ENCODE data around the gene SMAD7.
A peak's percentile ranks its signal among the peaks of the same experiment; 100 is the strongest.

SMAD7 gene

DNA sequence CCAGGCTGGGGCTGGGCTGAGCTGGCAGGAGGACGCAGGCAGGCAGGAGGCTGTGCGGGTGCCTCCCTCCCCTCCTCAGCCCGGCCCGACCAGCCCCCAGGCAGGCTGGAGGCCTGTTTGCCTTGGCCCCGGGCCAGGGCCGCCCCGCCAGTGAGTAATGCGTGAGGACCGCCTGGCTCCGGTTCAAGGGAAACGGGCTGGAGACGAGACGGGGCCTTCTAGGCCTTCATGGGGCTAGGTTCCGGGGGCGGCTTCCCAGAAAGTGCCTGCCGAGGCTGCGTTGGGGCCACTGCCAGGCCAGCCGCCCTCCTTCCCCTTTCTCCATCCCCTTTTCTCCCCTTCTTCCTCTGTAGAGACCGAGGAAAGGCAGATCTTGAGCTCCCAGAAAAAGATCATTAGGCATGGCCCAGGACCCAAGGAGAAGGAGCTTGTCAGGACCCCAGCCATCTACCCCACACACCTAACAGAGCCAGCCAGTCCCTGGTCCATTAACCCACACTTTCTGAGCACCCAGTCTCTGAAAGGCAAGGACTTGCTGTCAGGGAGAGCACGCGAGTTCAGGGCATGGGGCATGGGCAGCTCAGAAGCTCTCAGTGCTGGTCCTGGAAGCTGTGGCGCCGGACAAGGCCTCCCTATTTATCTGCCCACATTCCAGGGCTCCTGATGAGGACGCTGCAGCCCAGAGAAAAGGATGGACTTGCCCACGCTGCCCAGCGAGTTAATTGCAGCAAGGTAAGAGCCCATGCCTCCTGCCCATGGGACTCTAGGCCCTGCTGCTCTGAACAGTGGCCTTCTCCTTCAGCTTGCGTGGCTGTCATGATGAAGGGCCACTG is 48.5 kb downstream of the SMAD7 start:
- DNase-seq (ENCODE audit: low read depth), result peak; percentile 60
- TF ChIP-seq, protein P1, sequence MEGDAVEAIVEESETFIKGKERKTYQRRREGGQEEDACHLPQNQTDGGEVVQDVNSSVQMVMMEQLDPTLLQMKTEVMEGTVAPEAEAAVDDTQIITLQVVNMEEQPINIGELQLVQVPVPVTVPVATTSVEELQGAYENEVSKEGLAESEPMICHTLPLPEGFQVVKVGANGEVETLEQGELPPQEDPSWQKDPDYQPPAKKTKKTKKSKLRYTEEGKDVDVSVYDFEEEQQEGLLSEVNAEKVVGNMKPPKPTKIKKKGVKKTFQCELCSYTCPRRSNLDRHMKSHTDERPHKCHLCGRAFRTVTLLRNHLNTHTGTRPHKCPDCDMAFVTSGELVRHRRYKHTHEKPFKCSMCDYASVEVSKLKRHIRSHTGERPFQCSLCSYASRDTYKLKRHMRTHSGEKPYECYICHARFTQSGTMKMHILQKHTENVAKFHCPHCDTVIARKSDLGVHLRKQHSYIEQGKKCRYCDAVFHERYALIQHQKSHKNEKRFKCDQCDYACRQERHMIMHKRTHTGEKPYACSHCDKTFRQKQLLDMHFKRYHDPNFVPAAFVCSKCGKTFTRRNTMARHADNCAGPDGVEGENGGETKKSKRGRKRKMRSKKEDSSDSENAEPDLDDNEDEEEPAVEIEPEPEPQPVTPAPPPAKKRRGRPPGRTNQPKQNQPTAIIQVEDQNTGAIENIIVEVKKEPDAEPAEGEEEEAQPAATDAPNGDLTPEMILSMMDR (IDR thresholded peaks at IDR 0.05; ENCODE audit: control insufficient read depth, insufficient read depth, low read depth, low read length, missing control alignments), result no peak
- H3K4me3 ChIP-seq (ENCODE audit: control insufficient read depth, low read depth, low read length), result no peak overlapping the region

DNA sequence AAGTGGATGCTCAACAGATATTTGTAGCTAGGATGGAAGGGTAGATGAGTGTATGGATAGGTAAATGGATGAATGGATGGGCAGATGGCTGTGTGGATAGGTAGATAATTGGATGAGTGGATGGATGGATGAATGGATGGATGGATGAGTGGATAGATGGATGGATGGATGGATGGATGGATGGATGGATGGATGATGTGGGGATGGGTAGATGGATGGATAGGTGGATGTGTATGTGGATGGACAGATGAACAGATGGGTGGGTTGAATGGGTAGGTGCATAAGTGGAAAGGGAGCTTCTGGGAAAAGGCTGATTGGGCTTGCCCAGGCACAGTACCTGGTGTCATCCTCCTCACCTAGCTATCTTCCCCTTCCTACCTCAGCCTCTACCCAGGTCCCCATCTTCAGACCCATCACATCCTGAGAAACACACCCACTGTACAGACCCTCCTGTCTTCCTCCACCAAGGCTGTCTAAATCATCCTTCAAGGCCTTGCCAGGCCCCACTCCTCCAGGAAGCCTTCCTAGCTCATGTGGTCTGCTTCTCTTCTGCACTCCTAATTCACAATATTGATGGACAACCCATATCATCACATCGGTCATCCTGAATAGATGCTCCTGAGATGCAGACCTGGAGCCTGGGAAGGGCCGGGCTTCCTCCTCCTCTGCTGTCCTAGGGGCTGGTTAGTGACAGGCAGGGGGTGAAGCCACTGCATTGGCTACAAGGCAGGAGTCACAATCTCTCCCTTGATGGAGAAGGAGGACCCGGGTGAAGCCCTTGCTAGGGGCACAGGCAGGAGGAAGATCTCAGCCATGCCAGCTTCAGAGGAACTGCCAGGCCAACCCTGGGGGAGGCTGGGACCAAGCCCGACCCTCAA is 49.4 kb downstream of the SMAD7 start:
- TF ChIP-seq, protein P1 (IDR thresholded peaks at IDR 0.05; ENCODE audit: control insufficient read depth, insufficient read depth, low read depth, low read length, missing control alignments), result no peak
- DNase-seq (ENCODE audit: low read depth), result no peak
- no peak overlapping the region for H3K4me3 ChIP-seq (ENCODE audit: control insufficient read depth, low read depth, low read length)

DNA sequence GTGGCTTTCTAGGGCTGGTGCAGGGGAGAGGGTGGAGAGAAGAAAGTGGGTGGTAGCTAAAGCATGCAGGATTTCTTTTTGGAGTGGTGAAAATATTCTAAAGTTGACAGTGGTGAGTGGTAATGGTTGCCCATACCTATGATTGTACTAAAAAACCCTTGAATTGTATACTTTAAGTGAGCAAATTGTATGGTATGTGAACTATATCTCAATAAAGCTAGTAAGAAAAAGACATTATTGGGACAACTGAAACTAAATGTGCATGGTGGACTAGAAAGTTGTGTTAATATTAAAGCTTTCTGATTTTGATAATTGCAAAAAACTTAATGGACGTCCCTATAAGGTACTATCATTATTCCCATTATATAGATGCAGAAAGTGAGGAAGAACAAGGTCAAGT is 50.3 kb downstream of the SMAD7 start:
- DNase-seq (ENCODE audit: low read depth), result no peak
- no peak overlapping the region for H3K4me3 ChIP-seq (ENCODE audit: control insufficient read depth, low read depth, low read length)
- TF ChIP-seq, protein P1 (IDR thresholded peaks at IDR 0.05; ENCODE audit: control insufficient read depth, insufficient read depth, low read depth, low read length, missing control alignments), result no peak

DNA sequence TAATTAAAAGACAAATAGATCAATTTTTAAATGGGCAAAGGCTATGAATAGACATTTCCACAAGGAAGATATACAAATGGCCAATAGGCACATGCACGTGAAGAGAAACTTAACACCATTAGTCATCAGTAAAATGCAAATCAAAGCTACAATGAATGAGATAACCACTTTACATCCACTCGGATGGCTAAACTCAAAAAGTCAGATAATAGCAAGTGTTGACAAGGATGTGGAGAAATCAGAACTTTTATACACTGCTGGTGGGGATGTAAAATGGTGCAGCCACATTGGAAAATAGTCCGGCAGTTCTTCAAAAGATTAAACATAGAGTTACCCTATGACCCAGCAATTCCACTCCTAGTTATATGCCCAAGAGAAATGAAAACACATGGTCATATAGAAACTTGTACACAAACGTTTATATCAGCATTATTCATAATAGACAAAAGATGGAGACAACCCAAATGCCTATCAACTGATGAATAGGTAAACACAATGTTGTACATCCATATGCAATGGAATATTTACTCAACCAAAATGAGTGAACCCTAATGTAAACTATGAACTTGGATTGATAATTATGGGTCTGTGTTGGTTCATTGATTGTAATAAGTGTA is 51.1 kb downstream of the SMAD7 start:
- TF ChIP-seq, protein P1 (IDR thresholded peaks at IDR 0.05; ENCODE audit: control insufficient read depth, insufficient read depth, low read depth, low read length, missing control alignments), result no peak
- H3K4me3 ChIP-seq (ENCODE audit: control insufficient read depth, low read depth, low read length), result no peak overlapping the region
- DNase-seq (ENCODE audit: low read depth), result no peak

DNA sequence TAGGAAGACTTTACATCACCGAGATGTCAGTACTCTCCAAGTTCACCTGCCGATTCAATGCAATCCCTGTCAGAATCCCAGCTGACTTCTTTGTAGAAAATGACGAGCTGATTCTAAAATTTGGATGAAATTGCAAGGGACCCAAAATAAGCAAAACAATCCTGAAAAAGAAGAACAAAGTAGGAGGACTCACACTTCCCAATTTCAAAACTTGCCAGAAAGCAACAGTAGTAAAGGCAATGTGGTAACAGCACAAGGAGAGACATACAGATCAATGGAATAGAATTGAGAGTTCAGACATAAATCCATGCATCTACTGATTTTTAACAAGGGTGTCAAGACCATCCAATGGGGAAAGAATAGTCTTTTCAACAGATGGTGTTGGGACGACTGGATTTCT is 52.2 kb downstream of the SMAD7 start:
- TF ChIP-seq, protein P1 (IDR thresholded peaks at IDR 0.05; ENCODE audit: control insufficient read depth, insufficient read depth, low read depth, low read length, missing control alignments), result no peak
- no peak for DNase-seq (ENCODE audit: low read depth)
- no peak overlapping the region for H3K4me3 ChIP-seq (ENCODE audit: control insufficient read depth, low read depth, low read length)

DNA sequence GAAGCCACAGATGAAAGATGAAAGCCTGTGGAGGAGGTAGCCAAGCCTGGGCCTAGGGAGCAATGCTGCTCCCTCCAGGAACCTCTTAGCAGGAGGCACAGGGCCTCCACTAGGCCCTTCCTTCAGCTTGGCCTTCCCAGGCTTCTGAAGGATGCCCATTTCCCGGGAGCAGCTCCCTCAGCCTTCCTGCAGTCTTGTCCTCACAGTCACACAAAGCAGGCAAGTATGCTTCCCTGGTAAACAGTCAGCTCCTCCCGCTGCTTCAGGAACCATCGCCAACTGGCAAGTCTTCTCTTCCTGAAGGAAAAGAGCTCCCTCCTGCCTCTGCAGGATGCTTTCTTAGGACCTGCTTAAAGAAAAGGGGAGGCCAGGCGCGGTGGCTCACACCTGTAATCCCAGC is 53.2 kb downstream of the SMAD7 start:
- DNase-seq (ENCODE audit: low read depth), result no peak
- no peak overlapping the region for H3K4me3 ChIP-seq (ENCODE audit: control insufficient read depth, low read depth, low read length)
- TF ChIP-seq, protein P1 (IDR thresholded peaks at IDR 0.05; ENCODE audit: control insufficient read depth, insufficient read depth, low read depth, low read length, missing control alignments), result no peak

Measured in AG09309 (cell line).